CD1c-positive myeloid dendritic cell (primary cell): ENCODE data around the gene STARD13.

Source experiments
- DNase-seq: peaks from one replicate; pipeline ENCODE4 v3.0.0-alpha.2; 2016; ENCODE audit errors: extremely low spot score

STARD13 gene

DNA sequence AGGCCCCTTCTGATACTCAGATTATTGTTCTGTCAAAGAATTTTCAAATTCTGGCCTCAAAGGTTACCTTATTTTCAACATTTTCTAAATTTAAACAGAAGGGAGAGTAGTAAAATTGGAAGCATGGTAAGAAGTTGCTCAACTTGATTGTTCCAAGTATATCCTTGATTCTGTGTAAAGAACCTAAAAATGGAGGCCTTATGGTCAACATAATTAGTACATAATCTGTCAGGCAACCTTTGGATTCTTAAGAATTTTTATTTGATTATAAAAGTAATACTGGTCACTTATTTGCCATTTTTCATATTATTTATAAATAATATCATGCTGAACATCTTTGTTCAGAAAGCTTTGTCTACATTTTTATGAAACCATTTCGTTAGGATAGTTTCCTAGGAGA is 83.9 kb downstream of the STARD13 start:
- DNase-seq: no peak

DNA sequence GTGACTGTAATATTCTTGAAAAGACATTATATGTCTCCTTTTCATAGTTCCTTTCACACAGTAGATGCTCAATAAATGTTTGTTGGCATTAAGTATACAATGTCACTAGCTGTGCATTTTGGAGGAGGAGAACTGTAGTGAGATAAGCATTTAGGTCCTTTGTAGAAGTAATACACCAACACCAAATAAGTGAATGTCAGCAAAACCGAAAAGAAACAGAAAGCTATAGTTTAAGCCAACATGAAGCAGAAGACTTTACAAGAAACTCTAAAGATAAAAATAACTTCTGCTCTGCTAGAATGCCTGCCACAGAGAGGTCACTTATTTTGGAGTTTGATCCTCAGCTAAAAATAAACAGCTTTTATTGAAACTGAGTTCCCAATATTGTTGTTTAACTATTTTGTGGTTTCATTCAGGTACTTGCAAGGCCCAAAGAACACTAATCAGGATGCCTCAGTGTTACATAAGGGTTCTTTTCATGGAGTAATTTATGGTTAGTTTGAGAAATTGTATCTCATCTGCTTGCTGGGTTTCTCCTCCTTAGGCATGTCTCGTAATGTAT is 86.2 kb downstream of the STARD13 start:
- no peak for DNase-seq

DNA sequence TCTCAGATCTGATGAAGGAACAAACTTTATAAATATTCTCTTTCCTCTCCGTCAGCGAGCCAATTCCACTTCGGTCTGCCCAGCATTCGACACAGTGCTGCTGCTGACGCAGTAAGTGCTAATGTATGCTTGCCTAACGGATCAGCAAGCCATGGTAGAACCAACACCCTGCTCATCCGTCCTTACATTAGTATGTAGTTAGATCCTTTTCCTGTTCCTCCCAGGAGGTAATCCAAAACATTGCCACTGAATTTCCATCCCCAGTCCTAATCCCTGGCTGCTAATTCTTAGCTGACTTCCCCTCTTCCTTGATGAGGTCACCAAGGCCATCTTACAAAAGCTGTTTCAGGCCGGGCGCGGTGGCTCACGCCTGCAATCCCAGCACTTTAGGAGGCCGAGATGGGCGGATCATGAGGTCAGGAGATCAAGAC is 88.0 kb downstream of the STARD13 start:
- DNase-seq: no peak

DNA sequence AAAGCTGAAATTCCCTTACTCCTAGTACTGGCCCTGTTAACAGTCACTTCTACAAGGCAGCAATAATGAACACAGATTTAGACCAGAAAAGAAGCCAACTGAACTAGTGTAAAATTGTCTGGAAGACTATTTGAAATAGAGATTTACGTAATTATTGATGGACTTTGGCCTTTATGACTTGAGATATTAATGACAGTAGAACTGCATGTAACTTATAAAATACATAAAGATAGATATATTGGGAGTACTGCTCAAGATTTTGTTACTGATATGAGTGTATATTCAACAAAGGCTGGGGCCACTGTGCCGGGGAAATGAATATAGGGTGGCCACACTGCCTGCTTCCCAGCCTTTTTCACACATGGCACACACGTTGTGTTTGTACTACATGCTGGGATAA is 88.8 kb downstream of the STARD13 start:
- no peak for DNase-seq

DNA sequence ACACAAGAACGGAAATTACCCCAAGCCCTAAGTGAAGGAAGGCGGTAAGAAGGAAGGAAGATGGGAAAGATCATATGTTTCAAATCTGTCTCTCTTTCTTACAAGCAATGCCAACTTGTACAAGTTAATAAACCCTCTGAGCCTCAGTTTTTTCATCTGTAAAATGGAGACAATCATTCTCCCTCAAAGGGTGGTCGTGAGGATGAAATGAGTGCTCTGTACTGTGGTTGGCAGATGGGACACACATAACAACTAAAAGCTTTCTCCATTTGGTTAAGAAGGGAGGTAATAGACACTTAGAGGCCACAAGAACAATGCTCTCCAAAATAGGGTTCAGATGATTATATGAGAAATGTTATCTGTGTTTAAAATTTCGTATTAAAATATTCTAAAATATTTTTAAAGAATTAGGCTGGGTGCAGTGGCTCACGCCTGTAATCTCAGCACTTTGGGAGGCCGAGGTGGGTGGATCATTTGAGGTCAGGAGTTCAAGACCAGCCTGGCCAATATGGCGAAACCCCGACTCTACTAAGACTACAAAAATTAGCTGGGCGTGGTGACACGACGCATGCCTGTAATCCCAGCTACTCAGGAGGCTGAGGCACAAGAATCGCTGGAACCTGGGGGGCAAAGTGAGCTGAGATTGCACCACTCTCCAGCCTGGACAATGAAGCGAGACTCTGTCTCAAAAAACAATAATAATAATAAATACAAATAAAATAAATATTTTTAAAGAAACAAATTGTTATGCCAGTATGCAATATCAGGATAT is 89.7 kb downstream of the STARD13 start:
- DNase-seq: no peak

DNA sequence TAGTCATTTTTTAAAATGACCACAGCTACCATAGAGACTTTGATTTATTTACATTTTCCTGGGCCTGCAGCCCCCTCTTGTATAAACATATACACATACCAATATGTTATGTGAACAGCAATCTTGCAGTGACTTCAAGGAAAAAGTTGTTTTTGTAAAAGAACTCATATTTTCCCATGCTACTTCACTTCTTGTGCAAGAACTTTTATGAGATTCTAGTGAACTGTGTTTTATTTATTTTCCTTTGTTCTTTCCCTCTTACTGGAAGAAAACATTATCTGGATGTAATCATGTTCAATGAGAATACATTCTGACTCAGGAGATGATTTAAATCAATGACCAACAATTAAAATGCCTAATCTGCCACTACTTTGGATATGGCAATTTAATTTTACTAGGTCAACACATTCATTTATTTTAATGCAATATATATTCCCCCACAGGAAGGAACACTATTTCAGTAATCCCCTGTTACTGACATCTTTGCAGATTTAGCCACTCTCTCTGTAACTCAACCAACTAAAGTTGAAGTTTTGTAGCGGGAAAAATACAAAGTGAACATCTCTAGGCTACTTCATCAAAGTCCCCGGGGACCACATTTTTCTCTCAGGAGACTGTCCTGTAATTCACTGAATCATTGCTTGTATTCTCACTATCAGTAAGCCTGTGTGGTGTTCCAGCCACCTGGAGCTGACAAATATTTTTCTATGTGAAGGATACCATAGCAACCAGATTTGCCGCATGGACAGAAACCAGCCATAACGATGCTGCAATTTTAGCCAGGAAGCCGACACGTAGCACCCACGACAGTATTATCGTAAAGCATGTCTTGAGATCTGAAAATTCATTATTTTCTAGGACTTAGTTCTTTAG is 90.5 kb downstream of the STARD13 start:
- no peak for DNase-seq

DNA sequence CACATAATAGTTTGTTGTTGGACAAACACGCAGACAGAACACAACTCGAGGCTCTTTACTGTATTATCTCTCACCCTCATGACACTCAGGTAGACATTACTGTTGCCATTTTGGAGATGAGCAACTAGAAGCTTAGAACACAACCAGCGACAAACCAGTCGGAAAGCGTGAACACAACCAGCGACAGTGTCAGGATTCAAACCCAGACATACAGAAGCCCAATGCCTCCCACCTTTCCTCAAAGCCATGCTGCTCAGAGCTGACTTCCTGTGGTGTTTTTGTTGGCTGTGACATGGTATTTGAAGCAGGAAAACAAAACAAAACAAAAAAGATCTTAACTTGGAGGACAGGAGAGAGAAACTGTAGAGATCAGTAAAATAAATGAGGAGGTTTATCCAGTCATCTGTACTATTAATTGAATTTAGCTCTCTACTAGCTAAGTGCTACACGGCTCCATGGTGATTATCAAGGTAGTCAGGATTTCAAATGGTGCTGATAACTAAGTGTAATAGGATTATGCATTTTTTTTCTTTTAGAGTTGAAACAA is 92.1 kb downstream of the STARD13 start:
- no peak for DNase-seq

DNA sequence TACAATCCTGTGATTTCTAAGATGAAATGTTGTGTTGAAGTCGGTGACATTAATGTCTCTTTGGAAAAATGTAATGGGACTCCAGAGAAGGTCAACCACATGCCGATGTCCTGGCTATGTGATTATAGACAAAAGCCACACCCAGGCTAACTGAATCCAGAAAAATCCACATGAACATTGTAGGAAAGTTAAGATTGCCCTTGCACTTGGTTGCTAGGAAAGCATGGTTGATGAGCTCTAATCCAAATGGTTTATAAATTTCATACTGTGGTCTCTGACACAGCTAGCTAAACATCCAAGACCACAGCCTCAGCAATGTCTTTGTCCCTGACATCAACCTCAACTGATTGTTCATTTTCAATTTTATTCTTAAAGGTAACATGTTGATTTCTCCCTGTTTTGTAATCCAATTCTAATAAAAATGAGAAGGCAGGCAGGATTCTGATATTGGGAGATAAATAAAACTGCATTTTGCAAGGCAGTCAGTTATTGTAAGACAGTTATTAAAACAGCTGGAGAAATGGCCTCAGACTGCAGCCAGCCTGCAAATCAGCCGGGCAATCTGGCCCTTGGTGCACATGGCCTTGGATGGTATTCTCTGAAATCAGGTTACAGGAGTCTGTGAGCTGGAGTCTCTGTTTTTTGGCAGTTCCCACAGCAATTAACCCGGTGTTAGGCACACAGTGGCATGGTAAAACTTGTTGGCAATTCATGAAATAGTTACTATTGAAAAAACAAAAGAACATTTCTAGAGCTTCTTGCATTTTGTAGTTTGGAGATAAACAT is 93.9 kb downstream of the STARD13 start:
- no peak for DNase-seq

DNA sequence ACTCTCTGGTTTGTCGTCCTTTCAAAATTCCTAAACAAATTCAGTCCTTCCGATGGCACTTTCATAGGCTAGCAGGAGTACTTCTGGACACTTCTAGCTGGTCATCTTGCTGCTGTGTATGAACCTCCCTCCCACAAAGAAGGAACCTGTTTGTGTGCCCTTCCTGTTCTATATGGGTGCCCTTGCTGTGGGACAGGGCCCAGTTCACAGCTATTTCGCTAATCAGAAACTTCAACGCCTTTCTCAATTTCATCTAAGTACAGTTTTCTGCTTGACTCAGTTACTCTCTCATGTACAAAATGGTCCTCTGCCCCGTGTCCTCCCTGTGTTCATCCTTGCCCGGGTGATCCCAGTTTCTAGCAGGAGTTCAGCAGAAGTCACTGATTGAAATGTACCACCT is 96.1 kb downstream of the STARD13 start:
- DNase-seq: no peak

DNA sequence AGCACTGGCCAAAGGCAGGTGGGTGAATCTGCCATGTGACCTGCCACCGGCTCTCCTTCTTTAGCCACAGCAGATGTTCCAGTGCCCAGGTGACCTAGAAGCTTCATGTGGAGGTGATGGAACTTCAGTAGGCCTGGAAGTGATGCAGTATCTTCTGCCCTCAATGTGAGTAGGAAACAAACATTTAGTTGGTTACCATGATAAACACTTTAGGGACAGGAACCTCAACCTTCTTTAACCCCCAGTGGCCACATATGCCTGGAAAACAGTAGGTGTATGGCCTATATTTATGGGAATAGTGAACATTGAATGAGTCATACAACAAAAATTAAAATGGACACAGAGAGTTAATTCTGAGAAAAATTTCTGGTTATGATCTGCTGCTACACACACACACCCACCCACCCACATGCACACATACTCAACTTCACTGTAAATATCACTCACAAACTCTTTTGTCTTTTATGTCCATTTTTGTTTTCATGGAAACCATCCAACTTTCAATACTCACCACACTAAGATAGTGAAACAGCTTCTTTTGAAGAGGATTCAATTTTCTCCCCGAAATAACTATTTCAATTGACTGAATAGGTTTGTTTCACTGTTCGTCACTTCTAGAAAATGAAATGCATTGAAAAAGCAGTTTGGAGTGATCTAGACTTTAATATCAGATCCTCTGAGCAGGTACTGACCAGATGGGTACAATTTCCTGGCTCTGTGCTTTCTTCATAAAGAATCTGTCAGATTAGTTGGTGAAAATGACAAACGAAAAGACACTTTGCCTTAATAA is 97.3 kb downstream of the STARD13 start:
- DNase-seq: no peak

DNA sequence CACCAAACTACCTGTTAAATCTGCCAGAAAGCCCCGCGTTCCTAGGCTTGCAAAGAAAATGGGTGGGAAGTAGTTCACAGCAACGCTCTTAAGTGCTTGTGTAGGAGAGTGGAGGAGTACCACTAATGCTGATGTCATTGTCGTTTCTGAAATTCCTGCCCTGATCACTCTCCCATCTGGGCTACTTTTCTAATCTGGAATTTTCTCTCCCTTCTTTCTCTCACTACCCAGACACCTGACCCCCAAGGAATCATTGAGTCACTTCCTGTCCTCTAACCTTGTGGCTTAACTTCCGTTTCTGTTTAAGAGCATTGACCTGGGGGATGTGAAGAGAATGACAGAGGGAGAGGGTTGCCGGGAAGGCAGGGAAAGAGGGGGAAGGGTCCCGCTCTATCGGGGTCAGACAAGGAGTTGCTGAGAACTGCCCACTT is 98.7 kb downstream of the STARD13 start:
- peak; percentile 2 for DNase-seq

DNA sequence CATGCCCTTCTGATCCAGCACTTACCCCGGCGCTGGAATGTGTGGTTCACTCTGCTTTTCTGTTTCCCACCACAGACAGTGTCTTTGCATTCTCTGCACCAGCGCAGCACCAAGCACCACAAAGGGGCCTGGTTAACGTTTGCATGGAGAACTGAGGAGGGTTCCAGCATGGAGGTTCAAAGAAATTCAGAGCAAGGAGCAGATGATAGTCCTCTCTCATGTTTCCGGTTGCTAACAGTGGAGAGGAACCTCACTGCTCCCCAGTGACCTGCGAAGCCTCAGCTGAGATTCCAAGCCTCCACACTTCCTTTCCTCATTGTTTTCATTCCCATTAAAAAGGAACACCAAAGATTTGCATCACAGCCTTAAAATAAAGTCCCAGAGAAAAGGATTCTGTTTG is 99.7 kb downstream of the STARD13 start:
- no peak for DNase-seq

DNA sequence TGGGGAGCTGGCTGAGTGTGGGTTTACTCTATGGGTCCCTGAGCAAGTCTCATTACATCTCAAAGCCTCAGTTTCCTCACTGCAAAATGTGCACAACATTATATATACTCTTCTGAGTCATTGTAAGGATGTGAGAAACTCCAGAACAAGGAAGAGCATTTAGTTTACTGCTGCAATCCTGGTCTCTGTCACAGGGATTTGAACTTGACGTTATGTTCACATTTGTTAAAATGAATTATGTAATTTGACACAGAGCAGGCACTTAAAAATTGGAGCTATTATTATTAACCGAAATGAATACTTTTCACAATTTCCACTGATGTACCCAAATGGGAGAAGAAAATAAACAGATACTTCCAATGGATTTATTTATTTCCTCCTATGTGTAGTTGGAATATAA is 101.0 kb downstream of the STARD13 start:
- no peak for DNase-seq

DNA sequence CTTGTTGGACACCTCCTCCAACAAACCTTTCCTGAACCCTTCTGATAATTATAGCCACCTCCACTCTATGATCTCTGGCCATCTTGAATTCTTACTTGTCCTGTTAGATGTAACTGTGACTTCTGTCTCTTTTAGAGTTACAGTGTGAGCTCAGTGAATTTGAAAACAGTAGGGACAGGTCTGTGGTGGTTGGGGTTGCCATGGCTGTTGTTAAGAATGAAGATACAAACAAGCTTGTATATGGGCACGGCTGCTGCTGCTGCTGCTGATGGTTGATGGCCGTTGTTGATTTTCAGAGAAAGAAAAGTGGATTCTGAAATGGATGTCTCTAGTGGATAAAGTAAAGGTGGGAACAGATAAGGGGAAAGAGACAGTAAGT is 101.5 kb downstream of the STARD13 start:
- no peak for DNase-seq

DNA sequence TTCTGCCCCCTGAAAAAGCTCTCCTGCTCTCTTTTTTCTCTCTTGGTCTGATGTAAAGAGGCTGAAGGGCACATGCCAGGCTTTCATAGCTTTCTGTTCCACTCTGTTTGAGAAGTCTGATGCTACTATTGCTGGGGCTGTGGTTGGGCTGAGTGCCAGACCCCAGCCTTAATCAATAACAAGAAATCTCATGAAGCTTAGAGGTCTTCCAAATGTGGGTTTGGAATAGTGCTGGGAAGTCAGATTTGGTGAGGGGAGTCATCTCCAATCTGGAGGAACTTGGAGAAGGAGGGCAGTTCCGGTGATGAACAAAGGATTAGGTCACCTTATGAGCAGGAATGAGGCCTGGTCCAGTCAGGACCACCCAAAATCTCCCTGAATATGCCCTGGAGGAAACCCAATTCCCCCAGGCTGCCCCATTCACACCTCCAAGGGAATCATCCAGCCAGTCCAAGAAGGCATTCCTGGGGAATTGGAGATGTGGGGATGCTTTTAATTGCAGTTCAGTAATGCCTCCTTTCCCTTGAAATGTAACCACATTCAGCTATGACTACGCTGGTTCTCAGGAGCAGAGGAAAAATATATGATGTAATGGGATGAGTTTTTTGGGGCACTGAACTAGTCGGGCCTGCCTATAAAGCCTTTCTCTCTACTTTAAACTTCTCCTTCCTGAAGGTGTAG is 102.0 kb downstream of the STARD13 start:
- DNase-seq: no peak

DNA sequence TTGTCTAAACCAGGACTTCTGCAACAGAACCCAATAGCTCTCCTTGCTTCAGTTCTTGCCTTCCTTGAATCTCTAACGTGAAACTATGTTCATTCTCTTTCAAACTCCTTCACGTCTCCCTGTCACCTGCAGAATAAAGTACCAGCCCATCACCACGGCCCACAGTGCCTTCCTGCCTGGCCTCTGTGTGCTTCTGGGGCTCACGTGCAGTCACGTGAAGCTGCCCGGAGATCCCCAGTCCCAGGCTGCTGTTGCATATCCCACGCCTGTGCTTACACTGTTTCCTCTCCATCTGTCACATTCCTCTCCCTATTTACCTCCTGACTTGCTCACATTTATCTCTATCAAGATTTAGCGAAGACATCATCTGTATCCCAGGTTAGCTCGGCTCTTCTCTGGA is 102.8 kb downstream of the STARD13 start:
- no peak for DNase-seq

DNA sequence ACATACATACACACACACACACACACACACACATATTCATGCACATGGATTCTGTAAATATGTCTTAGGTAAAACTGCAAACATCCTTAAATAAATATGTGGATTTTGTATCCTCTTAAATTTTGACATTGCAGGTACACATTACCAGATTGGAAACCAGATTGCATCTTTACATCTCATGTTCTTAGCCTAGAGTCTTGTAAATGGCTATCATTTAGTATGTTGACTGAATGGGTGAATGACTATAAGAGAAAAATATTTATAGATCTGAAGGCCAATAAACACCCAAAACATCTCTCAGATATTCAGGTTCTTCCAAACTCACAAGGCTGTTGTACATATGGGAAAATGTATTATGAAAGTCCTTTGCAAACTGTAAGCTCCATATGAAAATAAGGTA is 104.3 kb downstream of the STARD13 start:
- DNase-seq: no peak

DNA sequence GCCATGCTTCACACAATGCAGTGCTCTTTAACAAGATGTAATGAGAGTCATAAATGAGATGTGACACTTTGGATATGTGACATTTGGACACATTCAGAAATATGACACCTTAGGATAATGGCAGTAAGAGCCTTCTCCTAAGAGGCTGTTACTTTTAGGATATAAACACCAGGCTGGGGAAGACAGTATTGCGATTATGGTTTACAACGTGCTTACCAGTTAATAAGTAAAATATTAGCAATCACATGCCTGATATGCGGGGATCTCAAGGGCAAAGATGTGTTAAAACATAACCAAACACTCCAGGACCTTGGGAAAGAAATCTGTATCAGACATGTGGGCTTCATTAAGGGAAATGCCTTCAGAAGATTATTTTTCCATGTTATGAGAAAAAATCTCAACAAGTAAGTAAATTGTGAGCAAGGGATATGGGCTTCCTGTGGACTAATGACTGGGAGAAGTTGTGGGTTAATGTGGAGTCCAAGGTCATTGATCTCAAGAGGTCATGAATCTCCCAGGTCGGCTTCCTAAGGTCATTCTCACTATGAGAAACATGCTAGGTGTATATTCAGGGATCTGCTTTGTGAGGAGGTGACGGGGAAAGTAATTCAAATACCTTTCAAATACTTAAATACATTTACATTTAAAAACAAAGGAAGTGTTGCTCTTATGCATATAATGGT is 105.3 kb downstream of the STARD13 start:
- DNase-seq: no peak

DNA sequence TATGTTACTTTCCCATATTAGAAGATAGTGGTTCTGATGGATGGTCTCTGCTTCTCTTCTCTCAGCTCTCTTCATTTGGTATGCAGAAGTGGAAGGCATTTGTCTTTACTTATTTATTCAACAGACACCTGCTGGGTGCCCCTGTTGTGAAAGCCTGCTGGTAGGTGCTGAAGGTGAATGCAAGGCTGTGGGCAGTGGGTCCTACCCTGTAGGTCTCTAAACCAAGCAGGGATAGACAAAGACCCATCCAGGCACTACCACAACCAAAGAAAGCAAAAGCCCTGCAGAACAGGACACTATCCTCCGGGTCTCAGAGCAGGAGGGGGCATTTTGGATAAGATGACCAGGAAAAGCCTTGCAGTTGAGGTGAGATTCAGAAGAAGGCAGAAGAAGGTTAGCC is 106.1 kb downstream of the STARD13 start:
- no peak for DNase-seq
